Neuronal stem cell (in vitro differentiated cells): Measurements from ENCODE around the gene FAM107B.
A peak's percentile ranks its signal among the peaks of the same experiment; 100 is the strongest.

Source experiments
- DNase-seq: peaks from one replicate; pipeline ENCODE4 v3.0.0-alpha.2; 2013; ENCODE audit warnings: low spot score
- H2AFZ ChIP-seq: one replicate; pipeline ENCODE4 v1.6.1; 2013; ENCODE audit warnings: mild to moderate bottlenecking, low read length, inconsistent platforms
- H2AK5ac ChIP-seq: 2 replicates; pipeline ENCODE4 v1.6.1; 2013; ENCODE audit warnings: low read depth, mild to moderate bottlenecking, inconsistent platforms, low read length, moderate library complexity, mixed read lengths
- H2BK120ac ChIP-seq: 2 replicates; pipeline ENCODE4 v1.6.1; 2013; ENCODE audit warnings: low read depth, mild to moderate bottlenecking, inconsistent platforms, low read length, moderate library complexity, mixed read lengths
- H2BK12ac ChIP-seq: one replicate; pipeline ENCODE4 v1.6.1; 2013; ENCODE audit warnings: low read length, inconsistent platforms
- H2BK15ac ChIP-seq: 2 replicates; pipeline ENCODE4 v1.6.1; 2013; ENCODE audit warnings: mild to moderate bottlenecking, low read length, inconsistent platforms, mixed read lengths
- H2BK5ac ChIP-seq: one replicate; pipeline ENCODE4 v1.6.1; 2013; ENCODE audit warnings: inconsistent platforms, mild to moderate bottlenecking, low read length, moderate library complexity
- H3K14ac ChIP-seq: one replicate; pipeline ENCODE4 v1.6.1; 2013; ENCODE audit warnings: low read length, inconsistent platforms
- H3K18ac ChIP-seq: 2 replicates; pipeline ENCODE4 v1.6.1; 2013; ENCODE audit warnings: low read length, inconsistent platforms
- H3K23ac ChIP-seq: 2 replicates; pipeline ENCODE4 v1.6.1; 2013; ENCODE audit warnings: low read depth, mild to moderate bottlenecking, mixed read lengths, low read length, inconsistent platforms; ENCODE audit not compliant: poor library complexity
- H3K27ac ChIP-seq: replicated peaks from 3 replicates; pipeline ENCODE4 v1.5.1; 2013; ENCODE audit warnings: low read length, inconsistent platforms
- H3K27me3 ChIP-seq, 3 experiments: 2 replicates each; pipeline ENCODE4 v1.6.1; 2013; ENCODE audit warnings: low read length in 3 of 3, mild to moderate bottlenecking in 2 of 3, inconsistent platforms in 1 of 3, low read depth in 1 of 3, mixed read lengths in 1 of 3, moderate library complexity in 1 of 3; ENCODE audit not compliant: control insufficient read depth in 3 of 3, insufficient read depth in 3 of 3
- H3K36me3 ChIP-seq, 2 donors: replicated peaks in 1 of 2; 2 replicates each; pipeline ENCODE4 v1.6.1; 2013; ENCODE audit warnings: low read length in 2 of 2; ENCODE audit not compliant: control insufficient read depth in 2 of 2, insufficient read depth in 2 of 2
- H3K4ac ChIP-seq: 2 replicates; pipeline ENCODE4 v1.6.1; 2013; ENCODE audit warnings: inconsistent platforms, mild to moderate bottlenecking, low read length, moderate library complexity
- H3K4me1 ChIP-seq, 2 donors: 1 replicate in 1 of 2; 2 replicates in 1 of 2; pipeline ENCODE4 v1.6.1; 2013; ENCODE audit warnings: low read length in 2 of 2, low read depth in 1 of 2; ENCODE audit not compliant: control insufficient read depth in 2 of 2, insufficient read depth in 1 of 2
- H3K4me2 ChIP-seq: one replicate; pipeline ENCODE4 v1.6.1; 2013; ENCODE audit warnings: mild to moderate bottlenecking, low read length, inconsistent platforms; ENCODE audit not compliant: insufficient read depth, poor library complexity, severe bottlenecking
- H3K4me3 ChIP-seq, 2 donors: 2 replicates each; pipeline ENCODE4 v1.5.1; 2013; ENCODE audit warnings: low read length in 2 of 2, mild to moderate bottlenecking in 2 of 2, inconsistent platforms in 1 of 2, moderate library complexity in 1 of 2
- H3K79me1 ChIP-seq: one replicate; pipeline ENCODE4 v1.6.1; 2013; ENCODE audit warnings: low read depth, mild to moderate bottlenecking, inconsistent platforms, low read length, moderate library complexity
- H3K9ac ChIP-seq: one replicate; pipeline ENCODE4 v1.6.1; 2013; ENCODE audit warnings: mild to moderate bottlenecking, low read depth, low read length, inconsistent platforms; ENCODE audit not compliant: poor library complexity
- H3K9me3 ChIP-seq, 2 donors: replicated peaks in 1 of 2; 2 replicates each; pipeline versions ENCODE3 to v1.6.1; 2013; ENCODE audit warnings: low read length in 2 of 2, mild to moderate bottlenecking in 2 of 2, inconsistent platforms in 1 of 2, low read depth in 1 of 2, mixed read lengths in 1 of 2, moderate library complexity in 1 of 2; ENCODE audit not compliant: control insufficient read depth in 2 of 2, insufficient read depth in 1 of 2
- H4K8ac ChIP-seq: one replicate; pipeline ENCODE4 v1.6.1; 2013; ENCODE audit warnings: low read depth, mild to moderate bottlenecking, inconsistent platforms, low read length, moderate library complexity
- H4K91ac ChIP-seq: one replicate; pipeline ENCODE4 v1.6.1; 2013; ENCODE audit warnings: low read length, low read depth, mild to moderate bottlenecking, inconsistent platforms; ENCODE audit not compliant: poor library complexity
- WGBS, 2 donors: extraction: QIAGEN DNeasy Blood & Tissue Kit; methylation state at CpG; one replicate each; pipeline ENCODE4 v1.1.7; 2013; ENCODE audit warnings: missing lambda C conversion rate in 2 of 2, mixed read lengths in 1 of 2; ENCODE audit not compliant: insufficient read length in 2 of 2, insufficient replicate concordance in 1 of 2; ENCODE audit errors: extremely low coverage in 2 of 2; 5-methylcytosine and 5-hydroxymethylcytosine counted together

The FAM107B gene

DNA sequence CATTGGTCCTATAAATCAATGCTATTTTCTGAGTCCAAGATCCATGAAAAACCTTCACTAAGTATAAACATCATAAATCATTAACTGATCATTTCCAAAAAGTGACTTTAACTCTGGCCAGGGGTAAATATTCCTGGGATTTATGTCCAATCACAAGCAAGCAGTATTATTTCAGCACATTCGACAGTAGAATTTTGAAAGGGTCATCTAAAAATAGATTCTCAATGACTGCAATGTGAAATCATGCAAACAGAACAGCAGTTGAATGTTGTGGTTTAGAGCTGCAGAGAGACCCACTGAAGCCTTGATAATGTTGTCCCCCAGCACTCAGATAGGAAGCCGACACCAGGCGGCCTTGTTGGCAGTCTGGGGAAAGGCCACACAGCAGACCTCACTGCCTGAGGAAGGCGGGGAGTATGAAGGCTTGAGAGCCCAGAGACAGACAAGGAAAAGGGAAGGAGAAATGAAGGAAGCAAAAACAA, 38.1 kb downstream of the FAM107B start:
- Histone ChIP-seq H3K4me1 (peaks cover 0 to 2% of the 10 kb centered on the region in 2 donors), H4K8ac (no peak overlapping the region), H3K9ac (no peak overlapping the region), H3K36me3 (no peaks in the 10 kb centered on the region), H3K9me3 (no peaks in the 10 kb centered on the region), H3K23ac (no peak overlapping the region), H2AK5ac (no peak overlapping the region), H4K91ac (no peak overlapping the region), H3K4ac (no peak overlapping the region), H3K14ac (no peak overlapping the region), H3K18ac (no peak overlapping the region), H2AFZ (peak overlapping the region; percentile 33), H3K4me2 (no peak overlapping the region), H3K27me3 (peaks cover 0 to 8% (median 0%) of the 10 kb centered on the region in 3 experiments), H3K4me3 (no peak overlapping the region), H2BK5ac (no peak overlapping the region), H2BK12ac (no peak overlapping the region), H2BK120ac (no peak overlapping the region), H3K79me1 (no peaks in the 10 kb centered on the region), H2BK15ac (no peak overlapping the region), H3K27ac (no peak overlapping the region)
- DNase-seq = no peak
- WGBS, 2 donors = no CpG with 5 or more reads among the region's 4 CpGs

DNA sequence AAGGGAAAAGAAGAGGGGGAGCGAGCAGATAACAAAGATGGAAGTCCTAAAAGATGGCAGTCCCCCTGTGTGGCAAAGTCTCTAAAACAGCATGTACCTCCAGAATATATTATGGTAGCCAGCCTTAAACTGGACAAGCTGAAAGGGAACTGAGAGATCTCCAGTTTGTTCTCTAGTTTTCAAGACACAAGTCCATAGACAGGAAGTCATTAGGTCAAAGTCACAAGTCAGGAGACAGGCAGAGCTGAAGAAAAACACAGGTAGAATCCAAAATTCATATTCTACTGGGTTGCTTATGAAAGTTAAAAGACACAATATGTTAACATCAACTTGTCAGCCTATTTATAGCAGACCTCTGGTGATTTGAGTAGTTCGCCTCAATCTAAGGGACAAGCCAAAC, 38.7 kb downstream of the FAM107B start:
- H3K9ac ChIP-seq = no peak overlapping the region
- H2BK12ac ChIP-seq = no peak overlapping the region
- no peak overlapping the region for H2BK15ac ChIP-seq
- no peak overlapping the region for H2BK120ac ChIP-seq
- no CpG with 5 or more reads among the region's 2 CpGs for WGBS, 2 donors
- H2BK5ac ChIP-seq = no peak overlapping the region
- H3K23ac ChIP-seq = no peak overlapping the region
- H3K4me2 ChIP-seq = no peak overlapping the region
- H3K79me1 ChIP-seq = no peaks in the 10 kb centered on the region
- peaks cover 0 to 2% of the 10 kb centered on the region in 2 donors for H3K4me1 ChIP-seq
- H3K27me3 ChIP-seq = peaks cover 0 to 8% (median 0%) of the 10 kb centered on the region in 3 experiments
- no peak overlapping the region for H3K27ac ChIP-seq
- DNase-seq = no peak
- no peak overlapping the region for H3K18ac ChIP-seq
- no peaks in the 10 kb centered on the region for H3K9me3 ChIP-seq
- no peak overlapping the region for H2AK5ac ChIP-seq
- H2AFZ ChIP-seq = no peak overlapping the region
- H3K36me3 ChIP-seq = no peaks in the 10 kb centered on the region
- no peak overlapping the region for H3K4ac ChIP-seq
- H3K4me3 ChIP-seq = no peak overlapping the region
- H4K8ac ChIP-seq = no peak overlapping the region
- H3K14ac ChIP-seq = no peak overlapping the region
- H4K91ac ChIP-seq = no peak overlapping the region

- no peak for DNase-seq
- H3K18ac ChIP-seq = no peak overlapping the region
- no peak overlapping the region for H3K4ac ChIP-seq
- H2AK5ac ChIP-seq = no peak overlapping the region
- no peak overlapping the region for H2AFZ ChIP-seq
- no peak overlapping the region for H3K14ac ChIP-seq
- no peak overlapping the region for H3K4me2 ChIP-seq
- no peaks in the 10 kb centered on the region for H3K9me3 ChIP-seq
- H3K4me3 ChIP-seq = no peak overlapping the region
- no peak overlapping the region for H3K27ac ChIP-seq
- no peak overlapping the region for H4K91ac ChIP-seq
- H3K27me3 ChIP-seq = peaks cover 0 to 4% (median 0%) of the 10 kb centered on the region in 3 experiments
- peaks cover 0 to 2% of the 10 kb centered on the region in 2 donors for H3K4me1 ChIP-seq
- no peak overlapping the region for H2BK15ac ChIP-seq
- no peak overlapping the region for H2BK5ac ChIP-seq
- no peak overlapping the region for H3K23ac ChIP-seq
- WGBS, 2 donors = 100% methylated on average over 1 of the region's 14 CpGs; no CpG with 5 or more reads in 1 of the 2 donors
- H4K8ac ChIP-seq = no peak overlapping the region
- H3K36me3 ChIP-seq = no peaks in the 10 kb centered on the region
- H2BK120ac ChIP-seq = no peak overlapping the region
- H3K79me1 ChIP-seq = no peaks in the 10 kb centered on the region
- no peak overlapping the region for H3K9ac ChIP-seq
- no peak overlapping the region for H2BK12ac ChIP-seq
These were observed 42.7 kb downstream of the FAM107B start for GRCh38 chr10:14731875-14732512.

- H2BK5ac ChIP-seq = no peak overlapping the region
- no peaks in the 10 kb centered on the region for H3K27me3 ChIP-seq
- no peaks in the 10 kb centered on the region for H3K9me3 ChIP-seq
- H4K91ac ChIP-seq = no peak overlapping the region
- no peak overlapping the region for H4K8ac ChIP-seq
- no peak overlapping the region for H3K9ac ChIP-seq
- H2BK12ac ChIP-seq = no peak overlapping the region
- no peaks in the 10 kb centered on the region for H3K4me1 ChIP-seq
- H2BK120ac ChIP-seq = no peak overlapping the region
- no peak overlapping the region for H3K4ac ChIP-seq
- H3K18ac ChIP-seq = no peak overlapping the region
- H3K23ac ChIP-seq = no peak overlapping the region
- no peak overlapping the region for H3K4me3 ChIP-seq
- DNase-seq = no peak
- WGBS, 2 donors = no CpG with 5 or more reads among the region's 3 CpGs
- no peaks in the 10 kb centered on the region for H3K79me1 ChIP-seq
- H2AK5ac ChIP-seq = no peak overlapping the region
- no peaks in the 10 kb centered on the region for H3K36me3 ChIP-seq
- H2AFZ ChIP-seq = no peak overlapping the region
- H3K4me2 ChIP-seq = no peak overlapping the region
- H3K27ac ChIP-seq = no peak overlapping the region
- H2BK15ac ChIP-seq = no peak overlapping the region
- H3K14ac ChIP-seq = no peak overlapping the region
These were observed 46.4 kb downstream of the FAM107B start for GRCh38 chr10:14728346-14728745.
